Measurements from ENCODE around the gene HBA2. TPM values are rescaled to one million over a fixed set of nuclear protein-coding genes. Genes with fewer than 3 reads are reported as not detected.
A peak's percentile ranks its signal among the peaks of the same experiment; 100 is the strongest.

HBA2 gene
- total RNA-seq, 1 experiment from 2014 or later = not detected

DNA sequence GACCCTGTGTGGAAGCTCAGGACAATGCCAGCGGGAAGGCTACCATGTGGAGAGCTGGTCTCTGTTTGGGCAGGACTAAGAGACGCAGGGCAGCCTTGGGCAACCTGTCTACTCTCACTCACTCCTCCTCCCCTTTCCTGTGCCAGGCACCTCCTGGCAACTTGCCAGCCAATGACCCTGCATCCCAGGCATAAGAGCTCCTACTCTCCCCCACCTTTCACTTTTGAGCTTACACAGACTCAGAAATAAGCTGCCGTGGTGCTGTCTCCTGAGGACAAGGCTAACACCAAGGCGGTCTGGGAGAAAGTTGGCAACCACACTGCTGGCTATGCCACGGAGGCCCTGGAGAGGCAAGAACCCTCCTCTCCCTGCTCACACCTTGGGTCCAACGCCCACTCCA lies 4.3 kb upstream of the HBA2 start:
- Mint-ChIP-seq H3K4me1 (peaks cover 27 to 38% of the 10 kb centered on the region in 2 experiments), H3K27me3 (ENCODE audit: low read depth) (peaks cover 77% of the 10 kb centered on the region), H3K9me3 (peaks cover 0 to 3% of the 10 kb centered on the region in 2 experiments; a peak in 1 of 5 replicates), H3K27ac (no peak overlapping the region), H3K4me3 (peak overlapping the region in 1 of 2 experiments; percentile 24; a peak in 1 of 5 replicates), H3K36me3 (ENCODE audit: insufficient read depth in 1 of 3, low read depth in 3 of 3) (no peaks in the 10 kb centered on the region; a peak in 1 of 7 replicates)
- Histone ChIP-seq H3K9ac (ENCODE audit: extremely low read depth, insufficient read length, low read length) (no peak overlapping the region), H2AFZ (ENCODE audit: low read length) (no peak overlapping the region), H3K27ac (ENCODE audit: insufficient read length, low read depth, low read length) (no peak overlapping the region), H3K9me3 (ENCODE audit: control insufficient read depth, low read depth, low read length) (no peaks in the 10 kb centered on the region), H3K18ac (ENCODE audit: insufficient read length, low read depth, low read length) (no peak overlapping the region), H2BK12ac (ENCODE audit: insufficient read length, low read depth, low read length) (no peak overlapping the region), H3K4me2 (ENCODE audit: insufficient read depth, insufficient read length, low read length) (no peak overlapping the region), H3K56ac (ENCODE audit: insufficient read length, low read depth, low read length) (no peak overlapping the region), H2BK20ac (ENCODE audit: low read depth, low read length, poor library complexity, severe bottlenecking) (no peak overlapping the region), H3K27me3 (ENCODE audit: insufficient read depth, low read length) (peaks cover 44% of the 10 kb centered on the region), H4K91ac (ENCODE audit: insufficient read length, low read depth, low read length) (no peak overlapping the region), H4K8ac (replicated peaks; ENCODE audit: insufficient read length, low read depth, low read length) (no peak overlapping the region), H2AK5ac (ENCODE audit: insufficient read length, low read length) (no peak overlapping the region), H3K79me2 (ENCODE audit: insufficient read depth, low read length) (no peaks in the 10 kb centered on the region), H3K14ac (ENCODE audit: insufficient read depth, low read length) (no peak overlapping the region), H3K79me1 (ENCODE audit: insufficient read depth, low read depth, low read length, poor library complexity, severe bottlenecking) (no peaks in the 10 kb centered on the region), H4K20me1 (ENCODE audit: control insufficient read depth, insufficient read depth, insufficient read length) (no peaks in the 10 kb centered on the region), H4K5ac (ENCODE audit: insufficient read length, low read depth, low read length) (no peak overlapping the region), H2BK5ac (ENCODE audit: insufficient read length, low read length) (no peak overlapping the region), H3K4ac (ENCODE audit: low read depth, low read length) (no peak overlapping the region), H3K23ac (ENCODE audit: insufficient read length, low read depth, low read length) (no peak overlapping the region), H3K4me1 (ENCODE audit: insufficient read depth, low read length) (no peaks in the 10 kb centered on the region; the same call in 1 of the 2 replicates), H2BK15ac (ENCODE audit: low read depth, low read length) (no peak overlapping the region), H3T11ph (ENCODE audit: low read length) (no peak overlapping the region), H2BK120ac (ENCODE audit: low read depth, low read length, poor library complexity, severe bottlenecking) (no peak overlapping the region), H3K23me2 (ENCODE audit: insufficient read length, low read depth, low read length, poor library complexity, severe bottlenecking) (peaks cover 8% of the 10 kb centered on the region)
- no peak for DNase-seq
- WGBS (ENCODE audit: extremely low coverage, insufficient read length, low lambda C conversion rate) = no CpG with 5 or more reads among the region's 6 CpGs
- TF ChIP-seq, protein P1, sequence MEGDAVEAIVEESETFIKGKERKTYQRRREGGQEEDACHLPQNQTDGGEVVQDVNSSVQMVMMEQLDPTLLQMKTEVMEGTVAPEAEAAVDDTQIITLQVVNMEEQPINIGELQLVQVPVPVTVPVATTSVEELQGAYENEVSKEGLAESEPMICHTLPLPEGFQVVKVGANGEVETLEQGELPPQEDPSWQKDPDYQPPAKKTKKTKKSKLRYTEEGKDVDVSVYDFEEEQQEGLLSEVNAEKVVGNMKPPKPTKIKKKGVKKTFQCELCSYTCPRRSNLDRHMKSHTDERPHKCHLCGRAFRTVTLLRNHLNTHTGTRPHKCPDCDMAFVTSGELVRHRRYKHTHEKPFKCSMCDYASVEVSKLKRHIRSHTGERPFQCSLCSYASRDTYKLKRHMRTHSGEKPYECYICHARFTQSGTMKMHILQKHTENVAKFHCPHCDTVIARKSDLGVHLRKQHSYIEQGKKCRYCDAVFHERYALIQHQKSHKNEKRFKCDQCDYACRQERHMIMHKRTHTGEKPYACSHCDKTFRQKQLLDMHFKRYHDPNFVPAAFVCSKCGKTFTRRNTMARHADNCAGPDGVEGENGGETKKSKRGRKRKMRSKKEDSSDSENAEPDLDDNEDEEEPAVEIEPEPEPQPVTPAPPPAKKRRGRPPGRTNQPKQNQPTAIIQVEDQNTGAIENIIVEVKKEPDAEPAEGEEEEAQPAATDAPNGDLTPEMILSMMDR (conservative IDR thresholded peaks at IDR 0.05) = no peak
